Renal cortical epithelial cell (primary cell): ENCODE data around the gene FXYD5. TPM values are rescaled to one million over a fixed set of nuclear protein-coding genes. Genes with fewer than 3 reads are reported as not detected.

Experiments used
- DNase-seq: peaks from one replicate; pipeline ENCODE4 v3.0.0-alpha.2; 2011; ENCODE audit warnings: low read depth
- total RNA-seq: library from RNA; depleted of rRNA; stranded (reverse); fragments of >200 nt; gene quantifications from 2 replicates; pipeline ENCODE4 v1.2.3, GENCODE V29; 2014

Gene FXYD5
- total RNA-seq, 1 donor from 2014 or later = 7.2 TPM

- DNase-seq = no peak
Observed at GRCh38 chr19:35177377-35178274, 23.1 kb downstream of the FXYD5 start.

DNA sequence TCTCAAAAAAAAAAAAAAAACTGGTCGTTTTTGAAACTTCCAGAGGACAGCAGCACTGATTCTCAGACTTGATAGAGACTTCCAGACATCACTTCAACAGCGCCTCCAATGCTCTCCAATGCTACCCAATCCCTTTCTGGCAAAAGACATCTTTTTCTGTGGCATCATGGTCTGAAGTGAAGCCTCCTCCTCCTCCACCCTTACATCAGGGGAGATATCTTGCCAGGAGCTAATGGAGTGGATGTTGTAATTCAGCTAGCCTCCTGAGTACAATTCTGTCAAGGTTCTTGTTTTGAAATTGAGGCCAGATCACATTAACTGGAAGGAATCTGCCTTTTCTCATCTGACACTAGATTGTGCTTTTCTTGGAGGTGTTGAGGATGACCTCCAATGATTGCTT lies 24.2 kb downstream of the FXYD5 start:
- no peak for DNase-seq

DNA sequence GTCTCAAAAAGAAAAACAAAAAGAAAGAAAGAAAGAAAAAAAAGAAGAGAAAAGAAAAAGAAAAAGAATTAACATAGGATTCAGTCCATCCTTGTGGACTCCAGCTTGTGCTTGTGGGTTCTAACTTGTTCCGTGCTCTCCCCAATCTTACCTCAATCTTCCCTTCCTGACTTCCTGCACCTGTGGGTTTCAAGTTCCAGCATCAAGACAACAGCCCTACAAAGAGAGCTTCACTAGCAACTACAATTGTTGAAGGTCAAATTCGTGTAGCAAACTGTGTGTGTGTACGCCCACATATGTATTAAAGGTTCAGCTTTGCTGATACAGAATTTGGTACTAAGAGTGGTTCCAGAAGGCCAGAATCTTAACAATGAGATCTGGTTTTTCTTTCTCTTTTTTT lies 25.3 kb downstream of the FXYD5 start:
- no peak for DNase-seq

- DNase-seq = no peak
Observed at GRCh38 chr19:35181387-35181786, 26.9 kb downstream of the FXYD5 start.

DNA sequence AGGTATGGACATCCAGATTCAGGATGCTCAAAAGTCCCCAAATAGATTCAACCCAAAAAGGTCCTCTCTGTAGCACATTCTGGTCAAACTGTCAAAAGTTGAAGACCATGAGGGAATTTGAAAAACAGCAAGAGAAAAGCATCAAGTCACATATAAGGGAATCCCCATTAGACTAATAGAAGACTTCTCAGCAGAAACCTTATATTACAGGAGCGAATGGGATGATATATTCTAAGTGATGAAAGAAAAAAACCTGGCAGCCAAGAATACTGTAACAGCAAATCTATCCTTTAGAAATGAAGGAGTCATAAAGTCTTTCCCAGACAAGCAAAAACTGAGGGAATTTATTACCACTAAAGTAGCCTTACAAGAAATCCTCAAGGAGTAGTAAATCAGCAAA lies 29.7 kb downstream of the FXYD5 start:
- DNase-seq = no peak

GRCh38 chr19:35184884-35185283 lies 30.3 kb downstream of the FXYD5 start:
- DNase-seq = no peak

DNA sequence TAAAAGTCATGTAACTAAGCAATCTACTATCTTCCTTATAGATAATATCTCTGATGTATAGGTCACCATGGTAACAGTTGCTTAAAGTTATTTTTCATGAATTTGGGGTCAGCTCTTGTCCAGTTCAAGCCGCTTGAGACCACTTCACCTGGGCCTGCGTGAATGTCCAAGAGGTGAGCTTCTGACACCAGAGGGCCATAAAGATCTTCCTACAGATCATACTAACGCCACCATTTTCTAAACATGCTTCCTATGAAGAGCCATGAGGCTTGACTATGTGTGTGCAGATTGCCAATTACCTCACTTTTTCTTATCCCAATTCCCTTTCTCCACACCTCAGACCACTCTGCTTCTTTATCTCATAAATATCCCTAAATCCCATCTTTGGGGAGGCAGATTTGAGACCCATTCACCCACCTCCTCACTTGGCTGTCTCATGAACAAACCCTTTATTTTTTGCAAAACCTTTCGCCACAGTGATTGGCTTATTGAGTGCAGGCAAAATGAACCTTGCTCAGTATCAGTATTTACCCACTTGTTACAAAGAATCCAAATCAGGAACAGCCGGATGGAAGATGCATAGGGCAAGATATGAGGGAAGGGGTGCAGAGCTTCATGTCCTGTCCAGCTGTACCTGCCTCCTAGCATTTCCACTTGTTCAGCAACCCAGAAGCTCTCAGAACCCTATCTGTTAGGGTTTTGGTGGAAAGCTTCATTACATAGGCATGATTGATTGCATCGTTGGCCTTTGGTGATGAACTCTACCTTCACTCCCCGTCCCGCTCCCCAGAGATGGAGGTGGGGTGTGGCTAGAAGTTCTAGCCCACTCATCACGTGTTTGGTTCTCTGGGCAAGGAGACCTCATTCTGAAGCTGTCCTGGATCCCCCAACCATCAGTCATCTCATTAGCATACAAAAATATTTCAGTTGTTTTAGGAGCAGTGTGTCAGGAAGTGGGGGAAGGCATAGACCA lies 39.8 kb downstream of the FXYD5 start:
- no peak for DNase-seq

DNA sequence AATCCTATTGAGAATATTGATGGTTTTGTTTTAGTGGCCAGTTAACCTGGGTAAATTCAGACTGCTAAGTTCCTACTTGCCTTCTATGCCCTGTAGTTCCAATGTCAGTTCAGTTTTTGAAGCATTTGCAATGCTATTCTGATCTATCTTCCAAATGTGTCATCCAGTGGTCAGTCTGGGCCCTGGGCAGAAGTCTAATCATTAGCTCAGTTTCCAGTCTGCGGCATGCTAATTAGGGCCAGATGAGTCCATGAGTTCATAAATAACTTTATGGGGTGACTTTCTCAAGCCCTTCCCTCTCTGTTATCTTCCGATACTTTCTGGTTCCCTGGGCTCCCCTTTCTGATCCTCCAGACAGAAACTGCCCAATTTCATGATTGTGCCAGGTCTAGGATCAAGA lies 41.3 kb downstream of the FXYD5 start:
- DNase-seq = peak; percentile 92

GRCh38 chr19:35196861-35197260 lies 42.3 kb downstream of the FXYD5 start:
- peak; percentile 79 for DNase-seq

DNA sequence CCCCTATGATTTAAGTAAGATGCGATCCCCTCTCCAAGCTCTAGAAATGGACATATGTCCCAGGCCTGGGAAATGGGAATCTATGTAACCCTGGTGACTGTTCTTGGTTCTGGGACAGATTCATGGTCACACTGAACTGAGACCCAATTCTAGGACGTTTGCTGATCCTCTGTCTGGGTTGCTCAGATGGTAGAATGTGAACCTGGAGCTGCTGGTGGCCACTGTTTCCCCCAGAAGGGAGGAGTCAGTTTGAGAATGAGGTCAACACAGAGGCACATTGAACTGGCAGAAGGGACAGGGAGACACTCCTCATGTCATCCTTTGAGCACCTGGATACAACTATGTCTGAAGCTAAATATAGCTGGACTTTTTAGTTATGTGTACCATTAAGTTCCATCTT lies 44.9 kb downstream of the FXYD5 start:
- DNase-seq = no peak

DNA sequence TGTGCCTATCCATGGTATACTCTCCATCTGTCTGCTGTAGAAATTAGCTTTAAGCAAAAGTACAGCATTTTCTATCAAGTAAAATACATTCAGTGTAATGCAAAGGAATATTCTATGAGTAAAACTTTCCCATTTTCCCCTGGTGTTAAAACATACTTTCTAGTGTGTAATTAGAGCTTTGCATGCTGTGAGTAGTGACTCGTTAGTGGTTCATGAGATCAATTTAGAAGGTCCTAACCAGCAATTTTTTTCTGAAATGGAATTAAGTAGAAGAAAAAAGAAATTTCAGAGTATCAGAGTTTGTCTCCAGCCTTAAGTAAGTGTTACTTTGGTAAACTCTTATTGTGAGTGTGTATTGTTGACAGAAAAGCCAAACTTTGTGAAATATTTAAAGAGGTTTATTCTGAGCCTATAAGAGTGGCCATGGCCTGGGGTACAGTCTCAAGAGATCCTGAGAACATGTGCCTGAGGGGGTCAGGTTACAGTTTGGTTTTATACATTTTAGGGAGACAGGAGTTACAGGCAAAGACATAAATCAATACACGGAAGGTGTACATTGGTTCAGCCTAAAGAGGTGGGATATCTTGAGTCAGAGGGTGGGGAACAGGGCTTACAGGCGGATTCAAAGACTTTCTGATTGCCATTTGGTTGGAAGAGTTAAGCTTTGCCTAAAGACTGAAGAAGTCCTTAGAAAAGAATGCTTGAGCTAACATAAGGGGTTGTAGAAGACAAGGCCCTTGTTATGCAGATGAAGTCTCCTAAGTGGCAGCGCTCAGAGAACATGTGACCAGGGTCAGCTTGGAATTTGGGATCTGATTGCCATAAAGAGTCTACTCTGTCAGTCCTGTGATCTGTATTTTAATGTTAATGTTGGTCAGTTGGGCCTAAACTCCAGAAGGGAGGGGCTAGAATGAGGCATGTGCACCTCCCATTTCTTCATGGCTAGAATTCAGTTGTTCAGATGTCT lies 48.5 kb downstream of the FXYD5 start:
- no peak for DNase-seq

- no peak for DNase-seq
Observed at GRCh38 chr19:35204799-35205732, 50.5 kb downstream of the FXYD5 start.

GRCh38 chr19:35205733-35206323 lies 51.3 kb downstream of the FXYD5 start:
- DNase-seq = no peak

DNA sequence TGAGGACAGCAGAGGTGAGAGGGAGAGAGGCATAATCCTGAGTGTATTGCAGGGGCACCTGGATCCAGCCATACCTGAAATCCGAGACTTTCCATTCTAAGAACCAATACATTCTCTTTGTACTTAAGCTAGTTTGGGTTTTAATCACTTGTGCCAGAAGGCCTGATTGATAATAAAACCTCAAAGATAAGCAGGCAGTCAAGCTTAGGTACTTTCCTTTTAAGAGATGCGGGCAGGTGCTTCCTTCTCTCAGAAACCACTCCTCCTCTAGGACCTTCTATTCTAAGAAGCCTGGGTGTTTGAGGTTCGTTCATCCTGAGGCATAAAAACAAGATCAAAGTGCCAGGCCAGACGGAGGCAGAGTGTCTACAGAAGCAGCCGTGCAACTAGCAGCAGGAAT lies 51.8 kb downstream of the FXYD5 start:
- no peak for DNase-seq

GRCh38 chr19:35206855-35207254 lies 52.3 kb downstream of the FXYD5 start:
- DNase-seq = no peak

GRCh38 chr19:35207391-35207871 lies 52.9 kb downstream of the FXYD5 start:
- DNase-seq = peak; percentile 13

GRCh38 chr19:35208121-35208520 lies 53.6 kb downstream of the FXYD5 start:
- no peak for DNase-seq

DNA sequence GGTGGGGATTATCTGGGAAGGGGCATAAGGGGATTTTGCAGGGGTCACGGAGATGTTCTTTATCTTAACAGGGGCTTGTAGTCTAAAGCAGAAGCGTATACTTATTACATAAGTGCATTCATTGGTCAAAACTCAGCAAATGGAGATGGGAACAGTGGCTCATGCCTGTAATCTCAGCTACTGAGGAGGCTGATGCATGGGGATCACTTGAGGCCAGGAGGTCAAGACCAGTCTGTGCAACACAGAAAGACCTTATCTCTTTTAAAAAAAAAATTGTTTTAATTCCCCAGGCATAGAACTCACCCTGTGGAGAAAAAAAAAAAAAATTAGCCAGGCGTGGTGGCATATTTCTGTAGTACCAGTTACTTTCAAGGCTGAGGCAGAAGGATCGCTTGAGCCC lies 55.1 kb downstream of the FXYD5 start:
- no peak for DNase-seq

- no peak for DNase-seq
Observed at GRCh38 chr19:35211545-35212230, 57.2 kb downstream of the FXYD5 start.
